Mesenchymal stem cell (in vitro differentiated cells and primary cell): ENCODE measurements around the gene SLC26A6.

ENCODE experiments used
- DNase-seq: peaks from one replicate; pipeline ENCODE4 v3.0.0-alpha.2; 2013
- H2AFZ ChIP-seq: one replicate; pipeline ENCODE4 v1.6.1; 2013; ENCODE audit warnings: low read depth, mild to moderate bottlenecking, control low read depth, inconsistent platforms, low read length, moderate library complexity
- H2AK5ac ChIP-seq: 2 replicates; pipeline ENCODE4 v1.6.1; 2013; ENCODE audit warnings: low read length, moderate library complexity, mild to moderate bottlenecking, inconsistent platforms; ENCODE audit not compliant: severe bottlenecking
- H2BK120ac ChIP-seq: one replicate; pipeline ENCODE4 v1.6.1; 2013; ENCODE audit warnings: low read depth, mild to moderate bottlenecking, inconsistent platforms, low read length, moderate library complexity
- H2BK12ac ChIP-seq, 2 experiments: one replicate each; pipeline ENCODE4 v1.6.1; 2013; ENCODE audit warnings: inconsistent platforms in 2 of 2, low read length in 2 of 2, mild to moderate bottlenecking in 2 of 2, moderate library complexity in 2 of 2, control low read depth in 1 of 2
- H2BK15ac ChIP-seq: one replicate; pipeline ENCODE4 v1.6.1; 2013; ENCODE audit warnings: mild to moderate bottlenecking, low read depth, inconsistent platforms; ENCODE audit not compliant: poor library complexity, severe bottlenecking
- H2BK5ac ChIP-seq: 2 replicates; pipeline ENCODE4 v1.6.1; 2013; ENCODE audit warnings: low read depth, mild to moderate bottlenecking, low read length, control low read depth, inconsistent platforms; ENCODE audit not compliant: poor library complexity, severe bottlenecking
- H3K14ac ChIP-seq, 2 experiments: one replicate each; pipeline ENCODE4 v1.6.1; 2013; ENCODE audit warnings: inconsistent platforms in 2 of 2, low read length in 2 of 2, control low read depth in 1 of 2, mild to moderate bottlenecking in 1 of 2, moderate library complexity in 1 of 2
- H3K18ac ChIP-seq, 2 experiments: one replicate each; pipeline ENCODE4 v1.6.1; 2013; ENCODE audit warnings: inconsistent platforms in 2 of 2, low read length in 2 of 2, control low read depth in 1 of 2, low read depth in 1 of 2, mild to moderate bottlenecking in 1 of 2
- H3K23ac ChIP-seq, 2 experiments: one replicate each; pipeline ENCODE4 v1.6.1; 2013; ENCODE audit warnings: inconsistent platforms in 2 of 2, low read length in 2 of 2, mild to moderate bottlenecking in 2 of 2, moderate library complexity in 2 of 2, control low read depth in 1 of 2
- H3K27ac ChIP-seq: 2 replicates; pipeline ENCODE4 v1.5.1; 2013; ENCODE audit warnings: mild to moderate bottlenecking, moderate library complexity, low read length, control low read depth, inconsistent platforms; ENCODE audit not compliant: poor library complexity, severe bottlenecking
- H3K27me3 ChIP-seq, 2 experiments: 2 replicates each; pipeline versions ENCODE4 v1.6.1 to v1.7.0; 2013; ENCODE audit warnings: low read length in 2 of 2, mild to moderate bottlenecking in 2 of 2, moderate library complexity in 2 of 2, control low read depth in 1 of 2, inconsistent platforms in 1 of 2; ENCODE audit not compliant: control insufficient read depth in 1 of 2, insufficient read depth in 1 of 2
- H3K36me3 ChIP-seq, 2 experiments: 2 replicates each; pipeline versions ENCODE4 v1.6.1 to v1.7.0; 2013; ENCODE audit warnings: low read length in 2 of 2, control low read depth in 1 of 2, inconsistent platforms in 1 of 2, low read depth in 1 of 2, mild to moderate bottlenecking in 1 of 2; ENCODE audit not compliant: insufficient read depth in 2 of 2, control insufficient read depth in 1 of 2
- H3K4ac ChIP-seq, 2 experiments: one replicate each; pipeline ENCODE4 v1.6.1; 2013; ENCODE audit warnings: inconsistent platforms in 2 of 2, low read length in 2 of 2, mild to moderate bottlenecking in 2 of 2, moderate library complexity in 2 of 2, control low read depth in 1 of 2, low read depth in 1 of 2
- H3K4me1 ChIP-seq: 2 replicates; pipeline ENCODE4 v1.6.1; 2013; ENCODE audit warnings: low read depth, low read length, control low read depth; ENCODE audit not compliant: control insufficient read depth, insufficient read depth
- H3K4me2 ChIP-seq: 2 replicates; pipeline ENCODE4 v1.6.1; 2013; ENCODE audit warnings: low read length, mild to moderate bottlenecking, inconsistent platforms; ENCODE audit not compliant: poor library complexity, severe bottlenecking
- H3K4me3 ChIP-seq, 2 experiments: 2 replicates each; pipeline versions ENCODE4 v1.5.1 to v1.7.0; 2013; ENCODE audit warnings: low read length in 2 of 2, mild to moderate bottlenecking in 2 of 2, control low read depth in 1 of 2, low read depth in 1 of 2; ENCODE audit not compliant: insufficient read depth in 1 of 2
- H3K79me1 ChIP-seq: replicated peaks from 2 replicates; pipeline ENCODE4 v1.6.1; 2013; ENCODE audit warnings: mild to moderate bottlenecking, control low read depth, low read length, inconsistent platforms; ENCODE audit not compliant: poor library complexity, severe bottlenecking
- H3K9ac ChIP-seq: 2 replicates; pipeline ENCODE4 v1.7.0; 2013; ENCODE audit warnings: mild to moderate bottlenecking, low read length, moderate library complexity
- H3K9me3 ChIP-seq: 2 replicates; pipeline ENCODE4 v1.7.0; 2013; ENCODE audit warnings: mild to moderate bottlenecking, low read length; ENCODE audit not compliant: control insufficient read depth
- H4K8ac ChIP-seq: one replicate; pipeline ENCODE4 v1.6.1; 2013; ENCODE audit warnings: inconsistent platforms, mild to moderate bottlenecking, low read length, moderate library complexity
- H4K91ac ChIP-seq: one replicate; pipeline ENCODE4 v1.6.1; 2013; ENCODE audit warnings: mild to moderate bottlenecking, low read length, inconsistent platforms
- WGBS: methylation state at CpG from one replicate; pipeline ENCODE4 v1.1.7; 2013; ENCODE audit warnings: mixed read lengths; 5-methylcytosine and 5-hydroxymethylcytosine counted together

SLC26A6 gene

DNA sequence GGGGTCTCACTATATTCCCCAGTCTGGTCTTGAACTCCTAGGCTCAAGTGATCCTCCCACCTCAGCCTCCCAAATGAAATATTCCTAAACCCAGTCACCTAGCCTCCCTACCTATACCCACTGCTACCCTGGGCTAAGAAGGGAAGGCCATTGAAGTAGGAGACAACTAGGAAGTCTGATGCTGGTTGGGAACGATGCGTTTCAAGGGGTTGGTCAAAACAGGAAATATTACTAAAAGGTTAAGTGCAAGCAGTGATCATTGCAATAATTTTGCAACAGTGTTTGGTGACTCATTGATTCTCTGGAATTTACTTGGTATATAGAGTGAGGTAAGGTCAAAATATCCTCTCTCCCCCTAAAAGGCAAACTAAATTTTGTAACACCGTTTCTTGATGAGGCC lies 21.2 kb downstream of the SLC26A6 start:
- Histone ChIP-seq H2BK5ac (no peak overlapping the region), H3K79me1 (no peaks in the 10 kb centered on the region), H3K27ac (no peak overlapping the region), H3K4me3 (no peak overlapping the region), H3K27me3 (no peaks in the 10 kb centered on the region), H3K36me3 (no peaks in the 10 kb centered on the region), H2AK5ac (no peak overlapping the region), H3K4me2 (no peak overlapping the region), H2AFZ (no peak overlapping the region), H3K9me3 (peaks cover 21% of the 10 kb centered on the region), H3K14ac (no peak overlapping the region), H3K4me1 (peaks cover 4% of the 10 kb centered on the region), H3K9ac (peak overlapping the region; percentile 57), H3K18ac (peak overlapping the region in 1 of 2 experiments; percentile 54), H3K23ac (no peak overlapping the region), H2BK12ac (no peak overlapping the region), H2BK120ac (peak overlapping the region; percentile 5), H3K4ac (no peak overlapping the region), H2BK15ac (no peak overlapping the region), H4K91ac (no peak overlapping the region), H4K8ac (no peak overlapping the region)
- DNase-seq: peak; percentile 91
- 12% methylated on average over 3 of the region's 3 CpGs for WGBS

DNA sequence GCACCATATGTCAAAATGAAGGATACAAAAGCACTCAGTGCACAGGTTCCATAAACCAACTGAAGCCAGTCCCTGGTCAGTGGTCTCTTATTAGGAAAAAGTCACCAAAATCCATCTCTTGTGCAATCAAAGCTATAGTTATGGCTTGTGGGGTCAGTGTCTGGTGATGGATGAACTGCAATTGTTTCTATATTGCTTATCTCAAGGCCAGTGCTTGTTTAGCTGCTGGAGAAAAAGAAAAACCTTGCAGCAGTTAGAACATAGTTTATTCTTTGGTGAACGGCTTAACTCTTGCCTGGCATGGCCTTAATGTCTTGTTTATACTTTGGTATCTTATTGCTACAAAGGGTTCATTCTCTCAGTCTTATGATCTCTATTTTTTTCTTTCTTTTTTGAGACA lies 23.0 kb downstream of the SLC26A6 start:
- H3K23ac ChIP-seq: no peak overlapping the region
- H4K91ac ChIP-seq: no peak overlapping the region
- H3K9ac ChIP-seq: no peak overlapping the region
- H3K4ac ChIP-seq: no peak overlapping the region
- peak; percentile 45 for DNase-seq
- H3K79me1 ChIP-seq: peaks cover 1% of the 10 kb centered on the region
- H3K27me3 ChIP-seq: no peaks in the 10 kb centered on the region
- H3K4me3 ChIP-seq: no peak overlapping the region
- H3K18ac ChIP-seq: no peak overlapping the region
- H3K4me2 ChIP-seq: no peak overlapping the region
- no CpG with 5 or more reads among the region's 1 CpG for whole genome bisulfite sequencing
- H3K36me3 ChIP-seq: peaks cover 0 to 10% of the 10 kb centered on the region in 2 experiments
- peaks cover 4% of the 10 kb centered on the region for H3K9me3 ChIP-seq
- H3K27ac ChIP-seq: no peak overlapping the region
- H3K4me1 ChIP-seq: peaks cover 6% of the 10 kb centered on the region
- H2BK120ac ChIP-seq: no peak overlapping the region
- H2BK15ac ChIP-seq: no peak overlapping the region
- no peak overlapping the region for H2BK5ac ChIP-seq
- no peak overlapping the region for H2BK12ac ChIP-seq
- H2AK5ac ChIP-seq: no peak overlapping the region
- no peak overlapping the region for H4K8ac ChIP-seq
- no peak overlapping the region for H3K14ac ChIP-seq
- no peak overlapping the region for H2AFZ ChIP-seq

DNA sequence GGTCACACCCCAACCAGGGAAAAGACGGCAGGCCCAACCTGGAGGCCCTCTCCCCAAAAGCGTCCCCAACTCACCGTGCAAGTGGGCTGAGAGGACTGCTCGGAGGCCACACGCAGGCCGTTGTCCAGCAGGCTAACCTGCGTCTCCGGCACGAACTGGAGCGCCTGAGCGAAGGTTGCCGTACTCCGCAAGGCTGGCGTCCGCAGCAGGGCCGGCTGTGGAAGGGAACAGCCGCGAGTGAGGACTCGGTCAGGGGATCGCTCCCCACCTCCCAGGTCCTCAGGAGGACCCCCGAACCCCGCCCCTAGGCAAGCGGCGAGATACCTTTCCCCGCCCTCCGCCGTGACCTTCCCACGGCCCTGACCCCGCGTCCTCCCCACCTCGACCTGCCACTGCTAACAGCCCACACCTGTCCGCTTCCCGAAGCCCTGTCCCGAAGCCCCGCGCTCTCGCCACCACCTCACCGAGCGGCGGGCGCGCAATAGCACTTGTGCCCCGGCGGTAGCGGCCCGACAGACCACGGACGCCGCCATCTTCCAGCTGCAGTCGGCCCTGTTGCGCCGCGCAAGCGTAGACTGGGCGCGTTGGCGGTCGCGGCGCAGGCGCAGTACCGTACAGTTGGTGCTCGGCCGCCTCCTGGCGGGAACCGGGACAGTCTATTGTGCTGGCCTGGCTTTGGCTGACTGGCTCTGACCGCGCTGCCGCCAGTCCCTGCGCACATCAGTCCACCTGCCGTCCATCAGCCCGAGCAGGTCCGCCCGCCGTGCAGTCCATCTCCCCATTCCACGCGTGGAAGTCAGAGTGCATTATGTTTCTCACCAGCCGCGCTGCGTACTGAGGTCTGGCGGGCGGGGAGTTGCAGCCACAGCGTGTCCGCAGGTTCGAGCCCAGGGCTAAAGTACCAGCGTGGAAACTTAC lies 25.9 kb downstream of the SLC26A6 start, which contains the start of gene UQCRC1:
TSS of gene UQCRC1 (minus strand) at position 559 of the 918 bp plus-strand sequence. CDS start at position 533, 26 bp downstream.
- peak within 1 kb of the TSS; percentile 65 for H4K91ac ChIP-seq
- peak within 1 kb of the TSS; percentile 69 for H4K8ac ChIP-seq
- peaks cover 16 to 29% of the 10 kb centered on the region in 2 experiments for H3K36me3 ChIP-seq
- H2AK5ac ChIP-seq: peak within 1 kb of the TSS; percentile 0
- peak within 1 kb of the TSS; percentile 90 to 97 for H3K4me3 ChIP-seq
- peak within 1 kb of the TSS; percentile 80 for H2AFZ ChIP-seq
- H2BK12ac ChIP-seq: peak within 1 kb of the TSS in 1 of 2 experiments; percentile 40
- H2BK15ac ChIP-seq: peak within 1 kb of the TSS; percentile 71
- no peaks in the 10 kb centered on the region for H3K27me3 ChIP-seq
- peaks cover 8% of the 10 kb centered on the region for H3K4me1 ChIP-seq
- no peaks in the 10 kb centered on the region for H3K9me3 ChIP-seq
- no peak within 1 kb of the TSS for H2BK5ac ChIP-seq
- peaks cover 10% of the 10 kb centered on the region for H3K79me1 ChIP-seq
- H3K9ac ChIP-seq: peak within 1 kb of the TSS; percentile 93
- H3K4me2 ChIP-seq: peak within 1 kb of the TSS; percentile 85
- peak within 1 kb of the TSS; percentile 23 to 96 for H3K18ac ChIP-seq
- peak within 1 kb of the TSS; percentile 12 for H2BK120ac ChIP-seq
- WGBS: under 1% methylated on average over 79 of the region's 86 CpGs
- H3K23ac ChIP-seq: peak within 1 kb of the TSS in 1 of 2 experiments; percentile 96
- H3K14ac ChIP-seq: peak within 1 kb of the TSS in 1 of 2 experiments; percentile 97
- peak within 1 kb of the TSS; percentile 3 for H3K27ac ChIP-seq
- peak; percentile 93 for DNase-seq
- peak within 1 kb of the TSS; percentile 16 to 86 for H3K4ac ChIP-seq

DNA sequence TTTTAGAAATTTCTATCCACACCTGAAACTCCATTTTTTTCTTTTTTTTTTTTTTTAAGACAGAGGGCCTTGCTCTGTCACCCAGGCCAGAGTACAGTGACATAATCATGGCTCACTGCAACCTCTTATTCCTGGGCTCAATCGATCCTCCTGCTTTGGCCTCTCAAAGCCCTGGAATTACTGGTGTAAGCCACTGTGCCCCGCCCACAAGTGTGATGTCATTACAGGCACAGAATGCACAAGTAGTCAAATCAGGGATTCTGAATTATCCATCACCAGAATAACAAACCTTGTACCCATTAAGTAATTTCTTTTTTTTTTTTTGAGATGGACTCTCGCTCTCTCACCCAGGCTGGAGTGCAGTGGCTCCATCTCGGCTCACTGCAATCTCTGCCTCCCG lies 27.7 kb downstream of the SLC26A6 start:
- Histone ChIP-seq H2BK15ac (no peak overlapping the region), H3K9ac (no peak overlapping the region), H3K23ac (no peak overlapping the region), H2BK12ac (no peak overlapping the region), H3K27ac (no peak overlapping the region), H3K4me2 (no peak overlapping the region), H3K27me3 (no peaks in the 10 kb centered on the region), H3K36me3 (peaks cover 34 to 48% of the 10 kb centered on the region in 2 experiments), H3K79me1 (peaks cover 25% of the 10 kb centered on the region), H2AK5ac (no peak overlapping the region), H2AFZ (no peak overlapping the region), H4K91ac (no peak overlapping the region), H3K9me3 (no peaks in the 10 kb centered on the region), H3K14ac (no peak overlapping the region), H3K18ac (no peak overlapping the region), H3K4me1 (peaks cover 10% of the 10 kb centered on the region), H2BK120ac (no peak overlapping the region), H3K4me3 (no peak overlapping the region), H4K8ac (no peak overlapping the region), H3K4ac (no peak overlapping the region), H2BK5ac (no peak overlapping the region)
- 97% methylated on average over 5 of the region's 5 CpGs for WGBS
- peak; percentile 39 for DNase-seq
